A549 (cell line): ENCODE data around the gene ZNF32. TPM values are rescaled to one million over a fixed set of nuclear protein-coding genes. Genes with fewer than 3 reads are reported as not detected.

Source experiments
- ATAC-seq, 2 experiments: fragments of 200-7000 bp in 1 of 2; fragments of >200 bp in 1 of 2; cut with Nextera tagmentation in 1 of 2; cut with Tn5 transposase in 1 of 2; 3 replicates each; pipeline versions ENCODE4 v1.8.0 to v1.9.1; 2018 to 2020; ENCODE audit warnings: mild to moderate bottlenecking in 1 of 2, moderate library complexity in 1 of 2
- CTCF ChIA-PET: fragments of 300-600 bp; sonication (Branson Sonifier 250); formaldehyde crosslinking; extraction: SDS; loops from one replicate; lab custom pipeline; 2021; ENCODE audit warnings: antibody characterized with exemption, inconsistent platforms; lab: Yijun Ruan, JAX
- POLR2A ChIA-PET: fragments of 350-600 bp; formaldehyde crosslinking; extraction: SDS; loops from one replicate; lab custom pipeline; 2021; ENCODE audit warnings: antibody characterized with exemption, inconsistent platforms; lab: Yijun Ruan, JAX
- DNase-seq, 2 experiments: peaks; one replicate each; pipeline versions ENCODE4 v3.0.0 to v3.0.0-alpha.2; 2011 to 2016; ENCODE audit warnings: low read depth in 1 of 2, low spot score in 1 of 2
- FAIRE-seq: peaks from 2 replicates; lab custom pipeline; 2011; peaks lifted over from hg19 to GRCh38; lab: Jason Lieb, UNC
- H3K27ac ChIP-seq, 2 experiments: fragments of >200 bp; sonication (Bioruptor Twin); formaldehyde crosslinking; 3 replicates each; pipeline ENCODE4 v1.5.1; 2016 to 2017
- H3K4me1 ChIP-seq: fragments of >200 bp; sonication (Bioruptor Twin); formaldehyde crosslinking; 3 replicates; pipeline ENCODE4 v1.6.1; 2016
- H3K4me2 ChIP-seq: fragments of >200 bp; sonication (Bioruptor Twin); formaldehyde crosslinking; 3 replicates; pipeline ENCODE4 v1.6.1; 2016
- H3K4me3 ChIP-seq: fragments of >200 bp; sonication (Bioruptor Twin); formaldehyde crosslinking; 3 replicates; pipeline ENCODE4 v1.5.1; 2016
- H3K9me3 ChIP-seq: fragments of >200 bp; sonication (Bioruptor Twin); formaldehyde crosslinking; 3 replicates; pipeline ENCODE4 v1.6.1; 2016
- E2F6 ChIP-seq: IDR thresholded peaks from 2 replicates; pipeline ENCODE4 v1.6.1; 2012; ENCODE audit warnings: low read depth, borderline replicate concordance
- EHMT2 ChIP-seq: fragments of 200-600 bp; sonication (generic); IDR thresholded peaks from 2 replicates; pipeline ENCODE4 v1.6.1; 2016; ENCODE audit warnings: antibody characterized with exemption, low read depth, mild to moderate bottlenecking, moderate library complexity
- ELK1 ChIP-seq: fragments of 150-350 bp; IDR thresholded peaks from 2 replicates; pipeline ENCODE4 v1.6.1; 2014; ENCODE audit warnings: low read depth, mild to moderate bottlenecking, low read length
- EP300 ChIP-seq, 2 experiments: fragments of >200 bp; sonication (Bioruptor Twin); formaldehyde crosslinking; IDR thresholded peaks; 2 replicates in 1 of 2; 3 replicates in 1 of 2; pipeline ENCODE4 v1.6.1; 2016 to 2017
- FOSB ChIP-seq: fragments of 250-450 bp; sonication (Bioruptor Pico); IDR thresholded peaks from 2 replicates; pipeline ENCODE4 v1.5.0; 2020; ENCODE audit warnings: mild to moderate bottlenecking, moderate library complexity
- FOXS1 ChIP-seq: fragments of 250-450 bp; sonication (Bioruptor Pico); IDR thresholded peaks from 2 replicates; pipeline ENCODE4 v1.5.0; 2020; ENCODE audit warnings: mild to moderate bottlenecking, moderate library complexity
- GATA3 ChIP-seq: IDR thresholded peaks from 2 replicates; pipeline ENCODE4 v1.6.1; 2012; ENCODE audit warnings: borderline replicate concordance
- HDAC2 ChIP-seq: fragments of 200-600 bp; sonication (generic); IDR thresholded peaks from 2 replicates; pipeline ENCODE4 v1.6.1; 2016
- HEYL ChIP-seq: fragments of 250-450 bp; sonication (Bioruptor Pico); IDR thresholded peaks from 2 replicates; pipeline ENCODE4 v1.8.0; 2021; ENCODE audit warnings: mild to moderate bottlenecking, moderate library complexity
- JUN ChIP-seq, 2 experiments: fragments of >200 bp; sonication (Bioruptor Twin); formaldehyde crosslinking; IDR thresholded peaks; 2 replicates in 1 of 2; 3 replicates in 1 of 2; pipeline ENCODE4 v1.6.1; 2016 to 2017
- JUNB ChIP-seq: fragments of >200 bp; sonication (Bioruptor Twin); formaldehyde crosslinking; IDR thresholded peaks from 2 replicates; pipeline ENCODE4 v1.6.1; 2016
- MAX ChIP-seq: IDR thresholded peaks from 2 replicates; pipeline ENCODE4 v1.6.1; 2012
- MYC ChIP-seq: IDR thresholded peaks from 2 replicates; pipeline ENCODE4 v1.6.1; 2012; ENCODE audit warnings: mild to moderate bottlenecking, inconsistent platforms, low read length, improper control_type of control experiment, borderline replicate concordance
- PBX3 ChIP-seq: IDR thresholded peaks from 2 replicates; pipeline ENCODE4 v1.6.1; 2012
- POLR2A ChIP-seq: IDR thresholded peaks from 2 replicates; pipeline ENCODE4 v1.6.1; 2012; ENCODE audit warnings: mild to moderate bottlenecking, low read length
- REST ChIP-seq: fragments of 200-600 bp; sonication (generic); IDR thresholded peaks from 2 replicates; pipeline ENCODE4 v1.6.1; 2016; ENCODE audit warnings: antibody characterized with exemption, mild to moderate bottlenecking, moderate library complexity
- RFX5 ChIP-seq: fragments of 450-650 bp; IDR thresholded peaks from 2 replicates; pipeline ENCODE4 v1.7.1; 2014; ENCODE audit warnings: antibody characterized with exemption, mild to moderate bottlenecking, moderate library complexity
- RNF2 ChIP-seq: fragments of 200-600 bp; sonication (generic); IDR thresholded peaks from 2 replicates; pipeline ENCODE4 v1.6.1; 2016; ENCODE audit warnings: low read depth, mild to moderate bottlenecking, antibody characterized with exemption, moderate library complexity, borderline replicate concordance
- SMC3 ChIP-seq: fragments of >200 bp; sonication (Bioruptor Twin); formaldehyde crosslinking; IDR thresholded peaks from 3 replicates; pipeline ENCODE4 v1.6.1; 2018; ENCODE audit warnings: inconsistent platforms
- ZC3H11A ChIP-seq: fragments of 450-650 bp; IDR thresholded peaks from 2 replicates; pipeline ENCODE4 v1.6.1; 2014; ENCODE audit warnings: antibody characterized with exemption, mild to moderate bottlenecking
- ZFP36 ChIP-seq: fragments of 450-650 bp; IDR thresholded peaks from 2 replicates; pipeline ENCODE4 v1.6.1; 2014; ENCODE audit warnings: borderline replicate concordance; ENCODE audit not compliant: partially characterized antibody
- WGBS: methylation state at CpG from one replicate; pipeline ENCODE4 v1.1.6; 2017; ENCODE audit errors: missing lambda C conversion rate; 5-methylcytosine and 5-hydroxymethylcytosine counted together
- polyA plus RNA-seq, 4 experiments: library from polyadenylated mRNA; depleted of rRNA in 3 of 4; stranded (reverse); fragments of >200 nt; fragmentation: RNase III in 1 of 4; extraction: RNeasy Plus Mini Kit Qiagen cat#74134 plus additional on column Dnase treatment in 1 of 4; gene quantifications; 2 replicates in 3 of 4; 3 replicates in 1 of 4; pipeline ENCODE4 v1.2.3, GENCODE V29; 2011 to 2017

Gene ZNF32
- polyA plus RNA-seq, 2 of the 4 experiments (the other 2 are of a cell fraction), result 21.4 to 38.2 TPM

DNA sequence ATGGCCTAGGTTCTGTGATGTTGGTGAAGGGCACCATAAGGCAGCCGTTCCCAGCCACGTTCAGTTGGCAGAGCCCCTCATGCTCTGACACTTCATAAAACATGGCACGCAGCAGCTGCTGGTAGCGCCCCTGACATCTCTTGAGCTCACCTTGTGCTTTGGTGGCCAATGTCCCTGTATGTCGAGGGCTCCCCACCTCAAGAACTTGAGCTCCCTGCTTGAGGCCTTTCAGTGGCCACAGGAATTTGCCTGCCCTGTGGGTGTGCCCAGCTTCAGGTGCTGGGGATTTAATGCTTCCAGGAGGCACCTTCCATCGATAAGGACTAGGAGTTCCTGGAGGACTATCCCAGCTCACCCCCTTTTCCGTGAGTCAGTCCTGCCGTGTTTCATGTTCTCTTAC is 9.5 kb upstream of the ZNF32 start:
- ChIA-PET CTCF (interaction anchor here (0.9 to 1.4 kb wide), 3 partner anchors 9 to 32 kb away, joined by 3 to 5 read pairs (median 4); partner anchors contain the start of gene ZNF32), POLR2A (no interaction called here)
- Histone ChIP-seq H3K4me2 (no peak overlapping the region), H3K4me1 (no peaks in the 10 kb centered on the region), H3K9me3 (0 out of 3 replicates have a peak, but pooled peaks cover 10% of the 10 kb centered on the region), H3K27ac (no peak overlapping the region), H3K4me3 (no peak overlapping the region)
- WGBS, result 11% methylated on average over 8 of the region's 8 CpGs
- no peak for FAIRE-seq
- no peak for ATAC-seq
- no peak for DNase-seq
- TF ChIP-seq HDAC2, result no peak
- TF ChIP-seq ZFP36, result no peak
- no peak for TF ChIP-seq FOXS1 (CRISPR knock-in tag)
- no peak for TF ChIP-seq MYC
- TF ChIP-seq MAX, result no peak

GRCh38 chr10:43655311-43655710 is 6.6 kb upstream of the ZNF32 start:
- H3K27ac ChIP-seq, result no peak overlapping the region
- H3K9me3 ChIP-seq, result 0 out of 3 replicates have a peak, but pooled peaks cover 2% of the 10 kb centered on the region
- POLR2A ChIA-PET, result no interaction called here
- H3K4me1 ChIP-seq, result no peaks in the 10 kb centered on the region
- CTCF ChIA-PET, result interaction anchor here (0.6 kb wide), 1 partner anchor 141 kb away, joined by 3 read pairs; no protein-coding TSS in a partner anchor
- DNase-seq (no peak), ATAC-seq (no peak), FAIRE-seq (no peak)
- no peak overlapping the region for H3K4me3 ChIP-seq
- WGBS, result 11% methylated on average over 7 of the region's 8 CpGs
- H3K4me2 ChIP-seq, result no peak overlapping the region
- TF ChIP-seq FOSB (CRISPR knock-in tag), result no peak
- TF ChIP-seq JUNB, result no peak
- TF ChIP-seq REST, result no peak
- TF ChIP-seq SMC3, result no peak
- no peak for TF ChIP-seq EHMT2
- no peak for TF ChIP-seq E2F6
- no peak for TF ChIP-seq POLR2A
- TF ChIP-seq ELK1, result no peak
- TF ChIP-seq RNF2, result no peak
- TF ChIP-seq PBX3, result no peak
- TF ChIP-seq EP300 (IDR thresholded peaks at IDR 0.05), result no peak
- TF ChIP-seq RFX5, result no peak
- TF ChIP-seq JUN (IDR thresholded peaks at IDR 0.05), result no peak
- TF ChIP-seq GATA3, result no peak
- TF ChIP-seq HEYL, result no peak
- no peak for TF ChIP-seq ZC3H11A
- no peak for TF ChIP-seq MAX
